Muscle layer of duodenum (tissue), 2 donors: Measurements from ENCODE around the gene MEF2B.
"Not testable (repeated sequence)": the region's sequence is repeated elsewhere in the genome, so short reads cannot be mapped to it uniquely, and the experiment has no call there.

Source experiments
- H3K27ac ChIP-seq: one replicate; pipeline ENCODE4 v1.7.0; 2013; ENCODE audit warnings: mild to moderate bottlenecking, low read length
- H3K27me3 ChIP-seq: one replicate; pipeline ENCODE4 v1.7.0; 2013; ENCODE audit warnings: low read depth, mild to moderate bottlenecking, control low read depth, low read length
- H3K36me3 ChIP-seq, 2 donors: one replicate each; pipeline ENCODE4 v1.7.0; 2013; ENCODE audit warnings: low read length in 2 of 2, control low read depth in 1 of 2, mild to moderate bottlenecking in 1 of 2; ENCODE audit not compliant: insufficient read depth in 2 of 2, control insufficient read depth in 1 of 2
- H3K4me1 ChIP-seq, 2 donors: one replicate each; pipeline ENCODE4 v1.7.0; 2013; ENCODE audit warnings: low read length in 2 of 2, mild to moderate bottlenecking in 2 of 2, control low read depth in 1 of 2, moderate library complexity in 1 of 2; ENCODE audit not compliant: insufficient read depth in 2 of 2, control insufficient read depth in 1 of 2
- H3K4me3 ChIP-seq, 2 donors: one replicate each; pipeline ENCODE4 v1.7.0; 2013; ENCODE audit warnings: low read length in 2 of 2, low read depth in 1 of 2, mild to moderate bottlenecking in 1 of 2
- H3K9me3 ChIP-seq, 2 donors: one replicate each; pipeline ENCODE4 v1.7.0; 2013; ENCODE audit warnings: low read length in 2 of 2, control low read depth in 1 of 2, mild to moderate bottlenecking in 1 of 2; ENCODE audit not compliant: control insufficient read depth in 1 of 2
- donor health status: healthy.

Gene MEF2B

DNA sequence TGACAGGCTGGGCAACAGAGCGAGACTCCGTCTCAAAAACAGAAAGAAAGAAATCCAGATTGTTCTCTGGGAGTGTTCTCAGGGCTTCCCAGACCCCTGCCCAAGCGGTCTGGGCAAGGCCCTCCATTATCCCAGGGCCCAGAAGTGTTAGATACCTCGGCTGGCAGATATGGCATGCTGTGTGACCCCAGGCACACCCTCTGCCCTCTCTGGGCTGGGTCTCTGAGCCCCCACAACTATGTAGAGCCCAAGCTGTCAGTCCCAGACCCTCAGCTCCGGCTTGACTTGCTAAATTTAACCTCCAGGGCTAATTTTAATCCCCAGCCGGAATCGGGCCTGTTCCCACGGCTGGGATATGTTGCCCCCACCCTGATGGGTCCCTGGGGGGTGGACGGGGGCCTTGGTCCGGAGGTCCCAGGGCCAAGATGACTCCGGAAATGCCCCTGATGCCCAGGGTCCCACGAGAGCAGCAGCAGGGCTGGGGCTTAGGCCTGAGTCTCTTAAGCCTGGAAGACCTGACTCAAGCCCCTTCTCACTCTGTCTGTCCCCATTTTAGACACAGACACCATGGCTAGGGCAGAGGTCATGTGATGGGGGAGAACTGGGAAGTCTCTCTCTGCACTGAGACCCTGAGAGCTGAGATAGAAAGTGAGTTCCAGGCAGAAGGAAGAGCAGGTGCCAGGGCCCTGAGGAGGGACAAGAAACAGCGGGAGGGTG lies 17.2 kb downstream of the MEF2B start:
- Histone ChIP-seq H3K4me3 (no peak overlapping the region), H3K27me3 (no peaks in the 10 kb centered on the region), H3K4me1 (no peaks in the 10 kb centered on the region), H3K36me3 (peaks cover 4 to 25% of the 10 kb centered on the region in 2 donors), H3K27ac (no peak overlapping the region), H3K9me3 (no peaks in the 10 kb centered on the region)

DNA sequence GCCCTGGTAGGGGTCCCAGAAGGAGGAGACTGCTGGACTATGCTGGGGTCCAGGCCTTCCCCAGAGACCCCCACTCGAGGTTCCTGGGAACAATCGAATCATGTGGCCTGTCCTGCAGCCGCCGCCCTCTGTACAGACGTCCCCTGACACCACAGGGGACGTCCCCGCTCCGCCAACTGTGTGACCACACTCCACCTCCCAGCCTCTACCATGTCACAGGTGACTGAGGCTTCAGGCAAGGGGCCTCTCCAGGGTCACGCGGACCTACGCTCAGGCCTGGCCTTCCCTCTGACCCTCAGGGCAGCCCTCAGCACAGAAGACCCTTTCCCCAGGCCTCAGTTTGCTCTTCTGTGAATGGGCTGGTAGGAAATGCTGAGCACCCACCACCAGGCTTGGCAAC lies 18.6 kb downstream of the MEF2B start:
- Histone ChIP-seq H3K27me3 (no peaks in the 10 kb centered on the region), H3K9me3 (no peaks in the 10 kb centered on the region), H3K36me3 (peaks cover 9 to 32% of the 10 kb centered on the region in 2 donors), H3K27ac (no peak overlapping the region), H3K4me1 (no peaks in the 10 kb centered on the region), H3K4me3 (no peak overlapping the region)

- Histone ChIP-seq H3K27ac (no peak overlapping the region), H3K27me3 (no peaks in the 10 kb centered on the region), H3K36me3 (peaks cover 9 to 27% of the 10 kb centered on the region in 2 donors), H3K9me3 (no peaks in the 10 kb centered on the region), H3K4me1 (peaks cover 0 to 5% of the 10 kb centered on the region in 2 donors), H3K4me3 (no peak overlapping the region)
Measured at GRCh38 chr19:19149435-19149834, 20.6 kb downstream of the MEF2B start.

GRCh38 chr19:19148504-19148903 lies 21.6 kb downstream of the MEF2B start:
- H3K36me3 ChIP-seq: peaks cover 9 to 27% of the 10 kb centered on the region in 2 donors
- H3K27ac ChIP-seq, H3K4me3 ChIP-seq, H3K9me3 ChIP-seq, H3K4me1 ChIP-seq, H3K27me3 ChIP-seq: not testable (repeated sequence)

GRCh38 chr19:19147344-19147743 lies 22.7 kb downstream of the MEF2B start:
- Histone ChIP-seq H3K27ac (no peak overlapping the region), H3K4me3 (no peak overlapping the region), H3K4me1 (peaks cover 0 to 5% of the 10 kb centered on the region in 2 donors), H3K9me3 (no peaks in the 10 kb centered on the region), H3K36me3 (peaks cover 9 to 27% of the 10 kb centered on the region in 2 donors), H3K27me3 (no peaks in the 10 kb centered on the region)

GRCh38 chr19:19146865-19147264 lies 23.2 kb downstream of the MEF2B start:
- peaks cover 9 to 27% of the 10 kb centered on the region in 2 donors for H3K36me3 ChIP-seq
- H3K27ac ChIP-seq: no peak overlapping the region
- no peaks in the 10 kb centered on the region for H3K27me3 ChIP-seq
- H3K4me1 ChIP-seq: peaks cover 0 to 5% of the 10 kb centered on the region in 2 donors
- no peaks in the 10 kb centered on the region for H3K9me3 ChIP-seq
- no peak overlapping the region for H3K4me3 ChIP-seq

DNA sequence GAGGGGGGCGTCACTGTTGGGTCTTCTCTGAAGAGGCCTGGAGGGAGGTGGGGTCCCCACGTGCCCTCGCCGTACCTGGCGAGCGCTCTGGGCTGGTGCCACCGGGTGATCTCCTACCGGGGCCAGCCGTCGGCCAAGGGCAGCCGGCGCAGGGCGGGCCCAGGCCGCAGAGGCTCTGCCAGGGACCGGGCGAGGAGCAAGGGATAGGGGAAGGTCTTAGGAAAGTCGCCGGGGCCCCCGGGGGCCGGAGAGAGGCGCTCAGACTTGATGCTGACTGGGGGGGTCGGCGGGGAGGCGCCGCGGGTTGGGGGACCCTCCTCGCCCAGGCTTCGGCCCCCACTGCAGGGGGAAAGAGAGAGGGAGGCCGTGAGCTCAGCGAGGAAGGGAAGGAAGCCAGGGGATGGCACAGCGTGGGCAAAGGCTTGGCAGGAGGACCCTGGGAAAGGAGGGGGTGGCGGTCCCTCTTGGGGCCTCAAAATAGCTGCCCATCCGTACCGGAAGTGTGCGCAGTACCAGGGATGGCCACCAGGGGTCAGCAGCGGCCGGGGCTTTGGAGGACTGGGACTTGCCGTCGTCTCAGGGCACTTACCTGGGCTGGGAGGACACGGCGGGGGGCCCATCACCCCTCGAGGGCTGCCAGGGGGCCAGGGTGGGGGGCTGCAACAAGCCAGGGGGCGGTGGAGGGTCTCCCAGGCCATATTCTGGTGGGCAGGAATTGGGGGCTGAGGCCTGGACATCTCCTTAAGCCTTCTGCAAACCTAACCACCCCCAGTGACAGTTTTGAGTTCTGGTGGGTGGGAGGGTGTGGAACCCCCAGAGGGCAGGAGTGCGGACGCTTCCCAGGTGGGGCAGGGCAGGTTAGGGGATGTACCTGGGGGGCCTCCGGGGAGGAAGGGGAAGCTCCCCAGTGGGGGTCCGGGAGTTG lies 24.1 kb downstream of the MEF2B start:
- Histone ChIP-seq H3K27ac (no peak overlapping the region), H3K27me3 (no peaks in the 10 kb centered on the region), H3K9me3 (no peaks in the 10 kb centered on the region), H3K4me1 (peaks cover 0 to 5% of the 10 kb centered on the region in 2 donors), H3K36me3 (peaks cover 9 to 27% of the 10 kb centered on the region in 2 donors), H3K4me3 (peak overlapping the region in 1 of 2 donors; percentile 33)

GRCh38 chr19:19145281-19145680 lies 24.8 kb downstream of the MEF2B start:
- H3K36me3 ChIP-seq: peaks cover 9 to 27% of the 10 kb centered on the region in 2 donors
- H3K4me3 ChIP-seq: peak overlapping the region in 1 of 2 donors; percentile 33
- H3K27me3 ChIP-seq: no peaks in the 10 kb centered on the region
- H3K27ac ChIP-seq: no peak overlapping the region
- H3K4me1 ChIP-seq: peaks cover 0 to 5% of the 10 kb centered on the region in 2 donors
- no peaks in the 10 kb centered on the region for H3K9me3 ChIP-seq

- H3K27ac ChIP-seq: no peak overlapping the region
- peaks cover 0 to 10% of the 10 kb centered on the region in 2 donors for H3K4me1 ChIP-seq
- H3K36me3 ChIP-seq: peaks cover 4 to 9% of the 10 kb centered on the region in 2 donors
Measured at GRCh38 chr19:19142347-19142746, 27.7 kb downstream of the MEF2B start.

DNA sequence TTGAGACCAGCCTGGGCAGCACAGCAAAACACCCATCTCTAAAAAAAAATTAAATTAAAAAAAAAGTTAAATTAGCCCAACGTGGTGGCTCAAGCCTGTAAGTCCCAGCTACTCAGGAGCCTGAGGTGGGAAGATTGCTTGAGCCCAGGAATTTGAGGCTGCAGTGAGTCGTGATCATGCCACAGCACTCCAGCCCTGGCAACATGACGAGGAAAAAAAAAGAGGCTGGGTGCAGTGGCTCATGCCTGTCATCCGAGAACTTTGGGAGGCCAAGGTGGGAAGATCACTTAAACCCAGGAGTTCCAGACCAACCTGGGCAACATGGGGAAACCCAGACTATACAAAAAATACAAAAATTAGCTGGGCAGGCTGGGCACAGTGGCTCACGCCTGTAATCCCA lies 29.6 kb downstream of the MEF2B start:
- Histone ChIP-seq H3K4me1 (peaks cover 0 to 10% of the 10 kb centered on the region in 2 donors), H3K27ac (no peak overlapping the region), H3K36me3 (no peaks in the 10 kb centered on the region), H3K27me3 (no peaks in the 10 kb centered on the region), H3K4me3 (no peak overlapping the region), H3K9me3 (no peaks in the 10 kb centered on the region)

More at GRCh38 chr19:19142347-19142746, 27.7 kb downstream of the MEF2B start:
- H3K9me3 ChIP-seq: no peaks in the 10 kb centered on the region
- no peak overlapping the region for H3K4me3 ChIP-seq
- no peaks in the 10 kb centered on the region for H3K27me3 ChIP-seq

GRCh38 chr19:19139876-19140229 lies 30.2 kb downstream of the MEF2B start:
- Histone ChIP-seq H3K27me3 (no peaks in the 10 kb centered on the region), H3K4me3 (no peak overlapping the region), H3K27ac (no peak overlapping the region), H3K36me3 (no peaks in the 10 kb centered on the region), H3K9me3 (no peaks in the 10 kb centered on the region), H3K4me1 (peaks cover 0 to 10% of the 10 kb centered on the region in 2 donors)
